WERI-Rb-1 (cell line): ENCODE measurements around the gene EEFSEC.

Experiments used
- DNase-seq: peaks from one replicate; pipeline ENCODE4 v3.0.0-alpha.2; 2020
- H3K27ac ChIP-seq: fragments of 250-450 bp; sonication (Bioruptor Pico); 2 replicates; pipeline ENCODE4 v1.5.1; 2020; ENCODE audit warnings: mild to moderate bottlenecking, moderate library complexity
- H3K27me3 ChIP-seq: fragments of 250-450 bp; sonication (Bioruptor Pico); 2 replicates; pipeline ENCODE4 v1.5.1; 2021; ENCODE audit warnings: mild to moderate bottlenecking, low read depth, moderate library complexity; ENCODE audit not compliant: insufficient read depth, severe bottlenecking
- H3K36me3 ChIP-seq: fragments of 250-450 bp; sonication (Bioruptor Pico); 2 replicates; pipeline ENCODE4 v1.5.1; 2020; ENCODE audit warnings: mild to moderate bottlenecking, moderate library complexity
- H3K4me3 ChIP-seq: 2 replicates; pipeline ENCODE4 v1.5.1; 2011; ENCODE audit warnings: low read depth, mild to moderate bottlenecking, control low read depth, low read length
- H3K9me3 ChIP-seq: fragments of 250-450 bp; sonication (Bioruptor Pico); 2 replicates; pipeline ENCODE4 v1.5.1; 2021; ENCODE audit warnings: mild to moderate bottlenecking, moderate library complexity; ENCODE audit not compliant: severe bottlenecking
- CTCF ChIP-seq: IDR thresholded peaks from 2 replicates; pipeline ENCODE4 v1.5.1; 2011; ENCODE audit warnings: low read depth, mild to moderate bottlenecking, control low read depth, inconsistent platforms, low read length

EEFSEC gene

GRCh38 chr3:128179484-128179819 is 26.2 kb downstream of the EEFSEC start:
- no peak overlapping the region for H3K4me3 ChIP-seq
- DNase-seq, result no peak
- H3K27me3 ChIP-seq, result no peaks in the 10 kb centered on the region
- H3K9me3 ChIP-seq, result no peaks in the 10 kb centered on the region
- TF ChIP-seq CTCF, result no peak
- no peak overlapping the region for H3K27ac ChIP-seq
- H3K36me3 ChIP-seq, result no peaks in the 10 kb centered on the region

GRCh38 chr3:128180436-128180835 is 27.2 kb downstream of the EEFSEC start:
- H3K9me3 ChIP-seq, result no peaks in the 10 kb centered on the region
- no peak overlapping the region for H3K27ac ChIP-seq
- H3K36me3 ChIP-seq, result no peaks in the 10 kb centered on the region
- no peak for TF ChIP-seq CTCF
- DNase-seq, result no peak
- H3K4me3 ChIP-seq, result no peak overlapping the region
- H3K27me3 ChIP-seq, result no peaks in the 10 kb centered on the region

DNA sequence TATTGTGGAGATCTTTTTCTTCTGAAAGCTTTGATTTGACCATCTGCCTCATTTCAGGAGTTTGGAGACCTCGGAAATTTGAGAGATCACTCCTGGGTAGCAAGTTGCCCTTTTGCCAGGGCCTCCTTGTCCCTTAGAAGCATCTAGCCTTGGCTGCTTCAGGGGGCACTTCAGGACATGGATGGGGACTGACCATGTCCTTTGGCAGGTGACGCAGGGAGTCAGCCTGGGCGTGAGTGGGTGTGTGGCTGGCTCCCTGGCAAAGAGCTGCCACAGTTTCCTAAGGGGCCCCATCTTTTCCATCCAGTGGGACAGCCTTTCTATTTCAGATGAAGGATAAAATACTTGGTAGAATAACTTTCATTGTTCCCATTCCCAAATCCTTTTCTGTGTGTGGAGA is 27.6 kb downstream of the EEFSEC start:
- H3K27ac ChIP-seq, result no peak overlapping the region
- no peak for DNase-seq
- TF ChIP-seq CTCF, result no peak
- H3K36me3 ChIP-seq, result no peaks in the 10 kb centered on the region
- no peaks in the 10 kb centered on the region for H3K9me3 ChIP-seq
- no peak overlapping the region for H3K4me3 ChIP-seq
- H3K27me3 ChIP-seq, result no peaks in the 10 kb centered on the region

- H3K36me3 ChIP-seq, result no peaks in the 10 kb centered on the region
- TF ChIP-seq CTCF, result no peak
- no peak overlapping the region for H3K4me3 ChIP-seq
- H3K27me3 ChIP-seq, result no peaks in the 10 kb centered on the region
- H3K27ac ChIP-seq, result no peak overlapping the region
- no peaks in the 10 kb centered on the region for H3K9me3 ChIP-seq
- DNase-seq, result no peak
Observed at GRCh38 chr3:128182656-128183055, 29.4 kb downstream of the EEFSEC start.

- TF ChIP-seq CTCF, result no peak
- no peak for DNase-seq
Observed at GRCh38 chr3:128185630-128186447, 32.6 kb downstream of the EEFSEC start.

DNA sequence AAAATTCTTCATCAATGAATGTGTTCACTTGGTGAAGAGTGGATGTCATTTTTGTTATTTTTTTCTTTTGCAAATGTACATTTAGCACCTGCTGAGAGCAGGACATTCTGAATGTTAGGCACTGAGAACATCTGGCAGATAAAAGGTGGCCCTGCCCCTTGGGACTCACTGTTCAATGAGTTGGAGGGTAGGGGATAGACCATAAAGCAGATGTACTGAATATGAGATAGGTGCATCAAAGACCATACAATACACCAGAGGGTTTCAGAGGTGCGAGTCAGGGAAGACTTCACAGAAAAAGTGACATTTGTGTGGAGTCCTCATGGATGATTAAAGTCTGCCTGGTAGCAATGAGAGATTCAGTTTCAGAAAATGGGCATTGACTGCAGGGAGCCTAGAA is 34.2 kb downstream of the EEFSEC start:
- Histone ChIP-seq H3K9me3 (no peaks in the 10 kb centered on the region), H3K27ac (no peak overlapping the region), H3K4me3 (no peak overlapping the region), H3K27me3 (no peaks in the 10 kb centered on the region), H3K36me3 (no peaks in the 10 kb centered on the region)
- no peak for TF ChIP-seq CTCF
- no peak for DNase-seq

More at GRCh38 chr3:128185630-128186447, 32.6 kb downstream of the EEFSEC start:
- no peak overlapping the region for H3K27ac ChIP-seq
- H3K9me3 ChIP-seq, result no peaks in the 10 kb centered on the region
- no peaks in the 10 kb centered on the region for H3K36me3 ChIP-seq
- no peaks in the 10 kb centered on the region for H3K27me3 ChIP-seq
- H3K4me3 ChIP-seq, result no peak overlapping the region
